HUES6 (cell line): ENCODE measurements around the gene KRTAP2-1.

ENCODE experiments used
- H3K27ac ChIP-seq: 2 replicates; pipeline ENCODE4 v1.7.0; 2013; ENCODE audit warnings: low read depth, mild to moderate bottlenecking, low read length, inconsistent platforms
- H3K27me3 ChIP-seq: 2 replicates; pipeline ENCODE4 v1.6.1; 2013; ENCODE audit warnings: low read length; ENCODE audit not compliant: control insufficient read depth, insufficient read depth
- H3K36me3 ChIP-seq: 2 replicates; pipeline ENCODE4 v1.6.1; 2013; ENCODE audit warnings: low read length; ENCODE audit not compliant: control insufficient read depth, insufficient read depth
- H3K4me1 ChIP-seq: 2 replicates; pipeline ENCODE4 v1.6.1; 2013; ENCODE audit warnings: low read length; ENCODE audit not compliant: control insufficient read depth, insufficient read depth
- H3K4me3 ChIP-seq: 2 replicates; pipeline ENCODE4 v1.5.1; 2013; ENCODE audit warnings: low read depth, low read length
- H3K9ac ChIP-seq: one replicate; pipeline ENCODE4 v1.6.1; 2013; ENCODE audit warnings: mild to moderate bottlenecking, low read length
- H3K9me3 ChIP-seq: 2 replicates; pipeline ENCODE4 v1.6.1; 2013; ENCODE audit warnings: low read depth, low read length; ENCODE audit not compliant: control insufficient read depth, insufficient read depth

The KRTAP2-1 gene

DNA sequence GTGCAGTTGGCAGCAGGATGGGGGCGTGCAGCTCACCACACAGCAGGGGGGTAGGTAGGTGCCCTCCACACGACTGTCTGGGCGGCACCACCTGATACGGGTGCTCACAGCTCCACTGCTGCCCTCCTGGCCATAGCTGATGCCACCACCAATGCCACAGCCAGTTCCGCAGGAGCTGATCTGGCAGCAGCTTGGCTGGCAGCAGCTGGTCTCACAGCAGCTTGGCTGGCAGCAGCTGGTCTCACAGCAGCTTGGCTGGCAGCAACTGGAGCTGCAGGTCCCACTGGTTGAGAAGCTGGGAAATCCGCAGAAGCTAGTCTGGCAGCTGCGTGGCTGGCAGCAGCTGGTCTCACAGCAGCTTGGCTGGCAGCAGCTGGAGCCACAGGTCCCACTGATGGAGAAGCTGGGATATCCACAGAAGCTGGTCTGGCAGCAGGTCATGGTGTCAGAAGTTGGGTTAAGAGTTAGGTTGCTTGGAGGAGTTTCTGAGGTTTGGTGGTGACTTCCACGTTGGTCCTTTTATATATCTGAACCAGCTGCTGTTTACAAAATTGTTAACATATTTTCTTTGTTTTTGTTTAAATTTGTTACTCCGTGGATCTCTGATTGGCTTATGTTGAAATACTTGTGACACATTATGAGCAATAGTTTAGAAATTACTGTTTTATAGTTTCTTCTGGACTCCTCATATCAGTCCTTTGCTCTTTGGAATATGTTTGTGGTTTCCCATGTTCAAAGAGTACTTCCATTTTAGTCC lies 20.2 kb downstream of the KRTAP2-1 start, which contains the start of gene KRTAP1-5:
Gene KRTAP1-5, minus strand, starts transcription at position 494 of the 757 bp plus-strand sequence. Its CDS starts 53 bp downstream, at position 441.
- no peak within 1 kb of the TSS for H3K4me3 ChIP-seq
- no peaks in the 10 kb centered on the region for H3K9me3 ChIP-seq

DNA sequence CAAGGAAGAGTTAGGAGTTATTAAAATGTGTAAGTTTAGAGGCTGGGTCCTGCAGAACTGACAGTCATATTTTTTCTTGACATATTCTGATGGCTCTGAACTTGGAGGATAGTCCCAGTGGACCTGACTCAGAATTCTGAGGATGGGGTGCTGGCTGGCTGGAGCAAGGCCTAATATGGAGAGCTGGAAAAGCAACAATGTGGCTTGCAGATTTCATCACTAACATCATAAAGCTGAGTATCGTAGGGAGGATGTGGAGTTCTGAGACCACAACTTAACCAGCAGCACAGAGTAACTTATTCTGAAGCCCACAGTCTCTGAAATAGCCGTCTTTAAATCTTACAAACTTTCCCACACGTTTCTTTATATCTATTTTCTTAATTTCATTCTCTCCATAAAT lies 22.4 kb downstream of the KRTAP2-1 start:
- no peaks in the 10 kb centered on the region for H3K36me3 ChIP-seq
- H3K4me3 ChIP-seq, result no peak overlapping the region
- no peaks in the 10 kb centered on the region for H3K9me3 ChIP-seq
- H3K27ac ChIP-seq, result no peak overlapping the region
- H3K4me1 ChIP-seq, result no peaks in the 10 kb centered on the region
- no peaks in the 10 kb centered on the region for H3K27me3 ChIP-seq
- no peak overlapping the region for H3K9ac ChIP-seq

More for the DNA sequence above, 20.2 kb downstream of the KRTAP2-1 start, which contains the start of gene KRTAP1-5:
- Histone ChIP-seq H3K27ac (no peak within 1 kb of the TSS), H3K36me3 (no peaks in the 10 kb centered on the region), H3K27me3 (no peaks in the 10 kb centered on the region), H3K9ac (no peak within 1 kb of the TSS), H3K4me1 (no peaks in the 10 kb centered on the region)

DNA sequence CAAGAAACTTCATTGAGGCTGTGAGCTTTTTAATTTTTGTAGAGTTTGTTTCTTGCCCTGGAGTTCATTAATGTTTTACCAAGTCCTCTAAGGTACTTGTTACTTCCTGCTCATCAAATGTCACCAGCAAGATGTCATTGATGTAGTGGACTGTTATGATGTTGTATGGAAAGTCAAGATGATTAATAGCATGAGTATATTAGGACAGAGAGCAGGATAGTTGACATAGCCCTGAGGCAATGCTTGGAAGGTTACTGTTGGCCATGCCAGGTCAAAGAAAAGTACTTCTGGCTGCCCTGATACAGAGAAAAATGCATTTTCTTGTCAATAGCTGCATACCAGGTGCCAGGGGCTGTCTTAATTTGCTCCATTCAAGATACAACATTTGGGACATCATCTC lies 26.8 kb downstream of the KRTAP2-1 start:
- Histone ChIP-seq H3K9ac (no peak overlapping the region), H3K4me3 (no peak overlapping the region), H3K4me1 (no peaks in the 10 kb centered on the region), H3K27me3 (no peaks in the 10 kb centered on the region), H3K9me3 (no peaks in the 10 kb centered on the region), H3K36me3 (no peaks in the 10 kb centered on the region), H3K27ac (no peak overlapping the region)

DNA sequence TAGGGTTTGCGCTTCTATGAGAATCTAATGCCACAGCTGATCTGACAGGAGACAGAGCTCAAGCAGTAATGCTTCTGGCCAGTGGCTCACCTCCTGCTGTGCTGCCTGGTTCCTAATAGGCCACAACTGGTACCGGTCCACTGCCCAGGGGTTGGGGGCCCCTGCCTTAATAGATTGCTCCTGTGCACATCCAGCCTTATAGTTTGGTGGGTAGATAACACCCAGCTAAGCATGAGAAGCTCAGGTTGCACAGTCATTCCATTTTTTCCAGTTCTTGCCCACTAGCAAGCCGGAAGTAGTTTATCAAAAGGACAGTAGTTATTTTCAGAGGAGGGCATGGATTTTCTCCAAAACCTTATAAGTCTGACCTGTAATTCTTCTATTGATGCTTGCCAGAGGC lies 27.7 kb downstream of the KRTAP2-1 start:
- H3K27ac ChIP-seq, result no peak overlapping the region
- H3K36me3 ChIP-seq, result no peaks in the 10 kb centered on the region
- no peaks in the 10 kb centered on the region for H3K27me3 ChIP-seq
- H3K9ac ChIP-seq, result no peak overlapping the region
- no peaks in the 10 kb centered on the region for H3K4me1 ChIP-seq
- H3K9me3 ChIP-seq, result no peaks in the 10 kb centered on the region
- H3K4me3 ChIP-seq, result no peak overlapping the region

DNA sequence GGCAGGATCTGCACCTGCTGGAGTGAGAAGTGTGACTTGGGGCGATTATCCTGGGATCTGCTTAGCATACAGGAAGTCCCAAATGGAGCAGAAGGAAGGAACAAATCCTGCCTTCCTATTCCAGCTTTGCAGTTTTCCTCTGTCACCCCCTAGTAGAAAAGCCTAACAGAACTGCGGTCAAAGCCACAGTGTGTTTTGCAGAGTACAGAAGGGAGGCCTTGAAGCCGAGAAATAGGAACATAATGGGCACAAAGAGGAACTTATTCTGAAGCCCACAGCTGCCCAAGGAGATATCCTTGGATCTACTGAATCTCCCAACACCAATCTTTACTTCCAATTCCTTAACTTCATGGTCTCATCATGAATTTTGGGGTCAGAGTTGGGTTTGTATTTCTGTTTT lies 28.6 kb downstream of the KRTAP2-1 start:
- Histone ChIP-seq H3K9ac (no peak overlapping the region), H3K27ac (no peak overlapping the region)

DNA sequence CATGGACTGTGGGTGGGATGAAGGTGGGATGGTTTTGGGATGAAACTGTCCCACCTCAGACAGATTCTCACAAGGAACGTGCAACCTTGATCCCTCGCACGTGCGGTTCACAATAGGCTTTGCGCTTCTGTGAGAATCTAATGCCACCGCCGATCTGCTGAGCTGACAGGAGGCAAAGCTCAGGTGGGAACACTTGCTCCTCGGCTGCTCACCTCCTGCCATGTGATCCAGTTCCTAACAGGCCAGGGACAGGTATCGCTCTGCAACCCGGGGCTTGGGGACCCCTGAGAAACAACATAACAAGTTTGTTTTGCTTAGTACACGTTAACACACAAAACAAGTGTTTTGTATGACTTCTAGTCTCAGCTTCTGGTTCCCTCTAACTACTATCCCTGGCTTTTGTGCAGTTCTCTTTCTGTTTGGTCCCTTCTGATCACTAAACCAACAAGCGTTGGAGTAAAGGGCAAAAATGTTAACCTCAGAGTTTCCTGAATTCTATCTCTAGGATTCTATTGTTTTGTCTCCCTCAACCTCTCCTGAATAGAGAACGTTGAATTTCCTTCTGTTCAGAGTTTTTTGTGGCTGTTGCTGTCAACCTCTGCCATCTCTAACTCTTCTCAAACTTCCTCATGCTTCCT lies 30.4 kb downstream of the KRTAP2-1 start:
- Histone ChIP-seq H3K9me3 (no peaks in the 10 kb centered on the region), H3K4me1 (no peaks in the 10 kb centered on the region), H3K9ac (no peak overlapping the region), H3K36me3 (no peaks in the 10 kb centered on the region), H3K4me3 (no peak overlapping the region), H3K27me3 (no peaks in the 10 kb centered on the region), H3K27ac (no peak overlapping the region)

More for the DNA sequence above, 28.6 kb downstream of the KRTAP2-1 start:
- H3K4me1 ChIP-seq, result no peaks in the 10 kb centered on the region
- no peak overlapping the region for H3K4me3 ChIP-seq
- no peaks in the 10 kb centered on the region for H3K27me3 ChIP-seq
- H3K9me3 ChIP-seq, result no peaks in the 10 kb centered on the region
- no peaks in the 10 kb centered on the region for H3K36me3 ChIP-seq

DNA sequence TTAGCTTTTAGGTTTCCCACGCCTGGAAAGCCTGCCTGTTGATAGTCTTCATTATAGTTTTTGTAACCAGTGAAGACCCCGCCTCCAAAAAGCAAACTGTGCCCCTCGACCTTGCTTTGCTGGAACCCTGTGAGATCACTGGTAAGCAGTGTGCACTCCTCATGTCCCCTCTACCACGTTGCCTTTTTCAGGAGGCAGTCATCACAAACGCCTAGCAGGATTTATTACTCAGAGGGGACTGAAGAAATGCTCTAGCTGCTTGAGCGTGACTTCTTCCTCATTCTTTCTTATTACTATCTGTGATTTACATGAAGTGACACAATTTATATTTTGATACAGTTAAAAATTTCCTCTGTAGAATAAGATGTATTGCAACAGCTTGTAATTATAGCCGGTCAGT lies 31.7 kb downstream of the KRTAP2-1 start:
- H3K27me3 ChIP-seq, result no peaks in the 10 kb centered on the region
- H3K4me1 ChIP-seq, result no peaks in the 10 kb centered on the region
- no peak overlapping the region for H3K9ac ChIP-seq
- H3K9me3 ChIP-seq, result no peaks in the 10 kb centered on the region
- H3K4me3 ChIP-seq, result no peak overlapping the region
- H3K27ac ChIP-seq, result no peak overlapping the region
- no peaks in the 10 kb centered on the region for H3K36me3 ChIP-seq

DNA sequence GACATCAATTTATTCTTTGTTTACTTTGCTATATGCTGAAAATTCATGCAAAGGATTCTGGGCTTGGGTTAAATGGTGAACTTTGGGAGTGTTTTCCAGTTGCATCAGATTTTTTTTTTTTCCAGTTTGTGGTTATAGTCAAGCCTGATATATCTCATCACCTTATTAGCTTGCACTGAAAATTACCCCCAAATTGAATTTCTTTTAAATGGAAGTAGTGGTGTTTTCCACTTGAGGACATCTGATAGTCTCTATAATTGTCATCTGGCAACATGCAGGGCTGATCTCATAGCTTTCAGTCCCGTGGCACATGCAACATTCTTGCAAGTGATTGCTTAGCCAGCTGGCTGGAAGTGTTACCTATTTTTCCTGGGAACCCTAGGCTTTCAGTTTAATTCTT lies 33.5 kb downstream of the KRTAP2-1 start:
- Histone ChIP-seq H3K9ac (no peak overlapping the region), H3K4me3 (no peak overlapping the region), H3K27ac (no peak overlapping the region), H3K36me3 (no peaks in the 10 kb centered on the region), H3K27me3 (no peaks in the 10 kb centered on the region), H3K4me1 (peaks cover 15% of the 10 kb centered on the region), H3K9me3 (no peaks in the 10 kb centered on the region)

DNA sequence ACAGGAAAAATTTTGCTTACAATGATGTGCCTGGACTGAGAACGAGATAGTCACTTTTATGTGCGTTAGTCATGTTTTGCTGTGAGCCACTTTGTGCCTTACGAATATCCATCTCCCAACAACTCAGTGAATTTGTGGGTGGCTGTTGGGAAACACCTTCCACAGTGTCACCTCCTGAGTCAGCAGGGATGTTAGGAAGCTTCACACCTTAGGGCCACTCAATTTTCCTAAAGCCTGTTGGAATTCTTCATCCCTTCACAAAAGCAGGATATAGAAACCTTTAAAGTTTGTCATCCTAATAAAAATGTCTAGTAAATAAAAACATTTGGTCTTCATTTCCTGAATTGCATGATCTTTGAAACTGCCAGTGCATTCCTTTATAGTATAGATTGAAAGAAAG lies 33.9 kb downstream of the KRTAP2-1 start:
- no peak overlapping the region for H3K4me3 ChIP-seq
- H3K36me3 ChIP-seq, result no peaks in the 10 kb centered on the region
- H3K27ac ChIP-seq, result no peak overlapping the region
- H3K9me3 ChIP-seq, result no peaks in the 10 kb centered on the region
- H3K9ac ChIP-seq, result no peak overlapping the region
- H3K4me1 ChIP-seq, result peaks cover 16% of the 10 kb centered on the region
- H3K27me3 ChIP-seq, result no peaks in the 10 kb centered on the region

DNA sequence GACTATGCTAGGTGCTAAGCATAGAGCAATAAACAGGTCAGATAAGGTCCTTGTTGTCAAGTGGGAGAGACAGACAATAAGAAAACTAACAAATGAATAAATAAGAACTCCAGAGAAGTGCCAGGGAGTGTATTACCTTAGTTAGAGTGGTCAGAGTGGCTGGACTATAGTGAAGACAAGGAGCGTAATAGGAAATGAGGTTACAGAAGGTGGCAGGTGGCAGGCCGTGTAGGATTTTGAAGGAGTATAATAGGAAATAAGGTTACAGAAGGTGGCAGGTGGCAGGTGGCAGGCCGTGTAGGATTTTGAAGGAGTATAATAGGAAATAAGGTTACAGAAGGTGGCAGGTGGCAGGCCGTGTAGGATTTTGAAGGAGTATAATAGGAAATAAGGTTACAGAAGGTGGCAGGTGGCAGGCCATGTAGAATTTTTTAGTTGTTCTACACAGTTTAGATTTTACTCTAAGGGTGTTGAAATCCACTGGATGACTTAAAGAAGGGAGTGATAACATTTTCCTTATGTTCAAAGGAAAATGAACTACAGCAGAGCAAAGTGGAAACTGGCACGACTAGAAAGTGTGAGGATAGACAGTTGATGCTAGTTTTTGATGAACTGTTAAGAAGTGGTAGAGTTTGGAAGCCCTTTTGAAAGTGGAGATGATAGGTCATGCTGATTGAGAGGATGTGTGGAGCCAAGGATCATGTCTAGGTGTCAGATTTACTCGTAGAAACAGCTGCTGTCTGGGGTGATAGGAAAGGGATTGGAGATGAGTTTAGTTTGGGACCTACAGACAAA lies 34.6 kb downstream of the KRTAP2-1 start:
- Histone ChIP-seq H3K9me3 (no peaks in the 10 kb centered on the region), H3K27me3 (no peaks in the 10 kb centered on the region), H3K36me3 (no peaks in the 10 kb centered on the region), H3K9ac (no peak overlapping the region), H3K27ac (no peak overlapping the region), H3K4me1 (peaks cover 16% of the 10 kb centered on the region), H3K4me3 (no peak overlapping the region)

DNA sequence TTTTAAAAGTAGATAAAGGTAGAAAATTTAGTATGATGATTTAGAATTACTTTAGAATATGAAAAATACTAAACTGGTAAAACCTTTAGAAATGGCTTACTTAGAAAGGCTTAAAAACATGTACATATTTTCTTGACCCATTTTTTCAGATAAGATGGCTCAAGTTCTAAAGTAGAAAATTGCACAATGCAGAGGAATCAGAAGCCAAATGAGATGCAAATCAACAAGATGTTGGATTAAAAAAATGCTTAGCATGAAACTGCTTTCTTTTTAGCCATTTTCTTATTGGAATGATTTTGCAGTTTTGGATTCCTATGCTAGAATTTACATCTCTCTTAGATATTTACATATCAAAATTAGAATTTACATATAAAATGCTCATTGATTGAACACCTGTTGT lies 36.7 kb downstream of the KRTAP2-1 start:
- Histone ChIP-seq H3K9ac (no peak overlapping the region), H3K9me3 (no peaks in the 10 kb centered on the region), H3K27ac (no peak overlapping the region), H3K4me1 (peaks cover 16% of the 10 kb centered on the region), H3K4me3 (no peak overlapping the region), H3K36me3 (no peaks in the 10 kb centered on the region), H3K27me3 (no peaks in the 10 kb centered on the region)
